SKM-1 (cell line): ENCODE results near the gene DGKH.
"Not testable (repeated sequence)": the region's sequence is repeated elsewhere in the genome, so short reads cannot be mapped to it uniquely, and the experiment has no call there.

Experiments used
- DNase-seq: peaks from one replicate; lab custom pipeline; 2025; ENCODE audit not compliant: unreplicated experiment; lab: John Stamatoyannopoulos, UW

Gene DGKH

GRCh38 chr13:42223681-42224080 is 175.2 kb downstream of the DGKH start:
- no peak for DNase-seq

- DNase-seq, result no peak
Observed at GRCh38 chr13:42225051-42225450, 176.6 kb downstream of the DGKH start.

- DNase-seq, result not testable (repeated sequence)
Observed at GRCh38 chr13:42226759-42227158, 178.3 kb downstream of the DGKH start.

GRCh38 chr13:42228527-42228926 is 180.1 kb downstream of the DGKH start:
- DNase-seq, result no peak

GRCh38 chr13:42229287-42229686 is 180.8 kb downstream of the DGKH start:
- DNase-seq, result no peak

GRCh38 chr13:42232671-42233070 is 184.2 kb downstream of the DGKH start:
- DNase-seq, result no peak

- no peak for DNase-seq
Observed at GRCh38 chr13:42233726-42234125, 185.3 kb downstream of the DGKH start.

- no peak for DNase-seq
Observed at GRCh38 chr13:42239161-42239560, 190.7 kb downstream of the DGKH start.

- DNase-seq, result no peak
Observed at GRCh38 chr13:42239644-42240043, 191.2 kb downstream of the DGKH start.

GRCh38 chr13:42246541-42246940 is 198.1 kb downstream of the DGKH start:
- DNase-seq, result no peak

- DNase-seq, result no peak
Observed at GRCh38 chr13:42247883-42248282, 199.4 kb downstream of the DGKH start.

- DNase-seq, result no peak
Observed at GRCh38 chr13:42255886-42256285, 207.4 kb downstream of the DGKH start.

GRCh38 chr13:42258747-42259146 is 210.3 kb downstream of the DGKH start:
- DNase-seq, result no peak

- no peak for DNase-seq
Observed at GRCh38 chr13:42259515-42259914, 211.1 kb downstream of the DGKH start.

- DNase-seq, result no peak
Observed at GRCh38 chr13:42260903-42261654, 212.6 kb downstream of the DGKH start.

- DNase-seq, result no peak
Observed at GRCh38 chr13:42266473-42266872, 218.0 kb downstream of the DGKH start.

GRCh38 chr13:42270160-42270856 is 221.9 kb downstream of the DGKH start:
- no peak for DNase-seq

GRCh38 chr13:42270857-42271215 is 222.4 kb downstream of the DGKH start:
- no peak for DNase-seq

GRCh38 chr13:42271337-42272114 is 223.1 kb downstream of the DGKH start:
- DNase-seq, result peak; percentile 90

GRCh38 chr13:42272115-42272803 is 223.8 kb downstream of the DGKH start, which contains the start of gene AKAP11:
AKAP11 (plus strand) TSS chr13:42272152; CDS start chr13:42286349, 14,197 bp downstream.
- DNase-seq, result no peak

GRCh38 chr13:42272804-42273175 is 224.3 kb downstream of the DGKH start:
- no peak for DNase-seq
